ENCODE results near the gene STAC.

STAC gene

DNA sequence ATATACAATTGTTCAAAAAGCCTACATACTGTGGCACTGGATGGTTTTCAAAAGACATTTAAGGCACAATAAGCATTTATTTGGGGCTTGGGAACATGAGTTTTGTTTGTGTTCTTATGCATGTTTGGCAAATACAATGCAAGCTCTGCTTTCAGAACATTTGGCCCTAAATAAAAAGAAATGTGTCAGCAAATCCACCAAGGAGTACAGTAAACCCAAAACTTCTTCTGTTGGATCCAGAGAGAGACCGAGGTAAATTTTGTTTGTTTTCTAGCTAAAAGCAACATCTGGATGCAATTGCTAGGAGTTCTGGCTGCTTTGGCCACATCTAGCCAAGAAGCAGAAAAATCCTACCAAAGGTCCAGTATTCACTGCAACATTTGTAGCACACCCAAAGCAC lies 215.2 kb downstream of the STAC start:
- DNase-seq (ENCODE audit: low spot score), result no peak

GRCh38 chr3:36596419-36596818 lies 216.1 kb downstream of the STAC start:
- DNase-seq (ENCODE audit: low spot score), result no peak

DNA sequence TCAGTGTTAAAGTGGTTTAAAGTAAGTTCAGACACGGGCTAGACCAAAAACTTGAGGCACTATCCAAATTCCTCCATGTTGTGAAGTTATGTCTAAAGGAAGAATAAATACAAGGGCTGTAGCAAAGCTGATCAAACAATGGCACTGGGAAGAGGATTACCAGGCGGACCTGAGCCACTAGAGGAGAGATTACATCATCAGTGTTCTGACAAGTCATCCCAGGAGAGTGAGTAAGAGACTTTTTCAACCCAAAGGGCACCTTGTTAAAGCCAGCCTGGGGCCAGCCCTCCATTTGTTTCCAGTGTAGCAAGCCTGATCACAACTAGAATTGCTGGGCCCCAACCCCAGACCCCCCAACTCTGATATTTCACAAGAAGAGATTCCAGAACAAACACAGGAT lies 217.1 kb downstream of the STAC start:
- no peak for DNase-seq (ENCODE audit: low spot score)
